Myometrial cell (primary cell): ENCODE results near the gene TRIM32. TPM values are rescaled to one million over a fixed set of nuclear protein-coding genes. Genes with fewer than 3 reads are reported as not detected.

ENCODE experiments used
- total RNA-seq: library from RNA; depleted of rRNA; stranded (reverse); fragments of >200 nt; gene quantifications from 2 replicates; pipeline ENCODE4 v1.2.3, GENCODE V29; 2015

Gene TRIM32, protein sequence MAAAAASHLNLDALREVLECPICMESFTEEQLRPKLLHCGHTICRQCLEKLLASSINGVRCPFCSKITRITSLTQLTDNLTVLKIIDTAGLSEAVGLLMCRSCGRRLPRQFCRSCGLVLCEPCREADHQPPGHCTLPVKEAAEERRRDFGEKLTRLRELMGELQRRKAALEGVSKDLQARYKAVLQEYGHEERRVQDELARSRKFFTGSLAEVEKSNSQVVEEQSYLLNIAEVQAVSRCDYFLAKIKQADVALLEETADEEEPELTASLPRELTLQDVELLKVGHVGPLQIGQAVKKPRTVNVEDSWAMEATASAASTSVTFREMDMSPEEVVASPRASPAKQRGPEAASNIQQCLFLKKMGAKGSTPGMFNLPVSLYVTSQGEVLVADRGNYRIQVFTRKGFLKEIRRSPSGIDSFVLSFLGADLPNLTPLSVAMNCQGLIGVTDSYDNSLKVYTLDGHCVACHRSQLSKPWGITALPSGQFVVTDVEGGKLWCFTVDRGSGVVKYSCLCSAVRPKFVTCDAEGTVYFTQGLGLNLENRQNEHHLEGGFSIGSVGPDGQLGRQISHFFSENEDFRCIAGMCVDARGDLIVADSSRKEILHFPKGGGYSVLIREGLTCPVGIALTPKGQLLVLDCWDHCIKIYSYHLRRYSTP
- total RNA-seq, result 17.0 and 17.5 TPM in 2 replicates

DNA sequence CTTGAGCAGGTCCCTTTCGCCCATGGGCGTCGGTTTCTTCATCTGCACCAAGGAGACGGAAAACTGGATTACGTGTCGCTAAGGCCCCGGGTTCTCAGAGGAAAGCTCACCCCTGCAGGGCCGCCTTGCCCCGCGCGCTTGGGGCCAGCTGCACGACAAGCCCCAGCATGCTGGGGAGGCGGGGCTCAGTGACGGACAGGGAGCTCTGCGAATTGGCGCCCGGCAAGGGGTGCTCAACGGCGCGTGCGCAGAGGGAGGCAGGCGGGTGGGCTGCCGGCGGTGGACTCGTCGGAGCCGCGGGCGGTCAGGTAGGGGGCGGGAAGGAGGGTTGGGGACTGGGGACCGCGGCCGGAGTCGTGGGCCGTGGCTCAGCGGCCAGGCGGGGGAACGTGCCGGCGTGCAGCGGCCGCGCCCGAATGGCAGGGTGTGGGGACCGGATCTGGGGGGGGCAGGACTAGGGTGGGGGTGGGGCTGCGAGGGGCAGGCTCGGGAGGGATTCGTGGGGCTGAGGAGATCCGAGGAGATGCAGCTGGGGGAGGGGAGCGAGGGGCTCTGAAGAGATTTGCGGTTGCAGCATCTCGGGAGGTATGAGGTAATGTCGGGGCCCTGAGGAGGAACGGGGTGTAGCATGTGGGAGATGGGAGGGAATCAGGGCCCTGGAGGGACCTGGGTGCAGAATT, at the start of gene TRIM32:
TRIM32 (plus strand) TSS at position 232 of the 680 bp plus-strand sequence. CDS start 10,438 bp downstream, outside the sequence.

